HPDE6-E6E7 (cell line): Measurements from ENCODE around the gene PSD4.

Experiments
- DNase-seq: peaks from one replicate; pipeline ENCODE4 v3.0.0; 2011; ENCODE audit warnings: missing footprints; ENCODE audit errors: extremely low spot score

PSD4 gene

DNA sequence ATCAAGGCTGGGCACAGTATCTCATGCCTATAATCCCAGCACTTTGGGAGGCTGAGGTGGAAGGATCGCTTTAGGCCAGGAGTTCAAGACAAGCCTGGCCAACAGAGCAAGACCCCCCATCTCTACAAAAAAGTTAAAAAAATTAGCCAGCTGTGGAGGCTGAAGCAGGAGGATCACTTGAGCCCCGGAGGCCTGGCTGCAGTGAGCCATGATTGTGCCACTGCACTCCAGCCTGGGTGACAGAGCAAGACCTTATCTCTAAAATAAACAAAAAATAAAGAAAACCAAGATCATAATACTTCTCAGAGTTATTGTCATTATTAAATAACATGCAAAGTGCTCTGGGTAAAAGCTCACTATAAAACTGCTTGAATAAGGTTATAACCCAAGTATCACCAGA lies 31.5 kb upstream of the PSD4 start:
- DNase-seq, result no peak

DNA sequence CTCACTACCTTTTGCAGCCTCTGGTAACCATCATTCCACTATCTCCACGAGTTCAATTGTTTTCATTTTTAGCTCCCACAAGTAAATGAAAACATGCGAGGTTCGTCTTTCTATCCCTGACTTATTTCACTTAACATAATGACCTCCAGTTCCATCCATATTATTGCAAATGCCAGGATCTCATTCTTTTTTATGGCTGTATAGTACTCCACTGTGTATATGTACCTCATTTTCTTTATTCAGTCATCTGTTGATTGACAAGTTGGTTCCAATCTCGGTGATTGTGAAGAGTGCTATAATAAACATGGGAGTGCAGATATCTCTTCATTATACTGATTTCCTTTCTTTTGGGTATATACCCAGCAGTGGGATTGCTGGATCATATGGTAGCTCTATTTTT lies 29.5 kb upstream of the PSD4 start:
- DNase-seq, result no peak

GRCh38 chr2:113148606-113149552 lies 24.9 kb upstream of the PSD4 start:
- no peak for DNase-seq

DNA sequence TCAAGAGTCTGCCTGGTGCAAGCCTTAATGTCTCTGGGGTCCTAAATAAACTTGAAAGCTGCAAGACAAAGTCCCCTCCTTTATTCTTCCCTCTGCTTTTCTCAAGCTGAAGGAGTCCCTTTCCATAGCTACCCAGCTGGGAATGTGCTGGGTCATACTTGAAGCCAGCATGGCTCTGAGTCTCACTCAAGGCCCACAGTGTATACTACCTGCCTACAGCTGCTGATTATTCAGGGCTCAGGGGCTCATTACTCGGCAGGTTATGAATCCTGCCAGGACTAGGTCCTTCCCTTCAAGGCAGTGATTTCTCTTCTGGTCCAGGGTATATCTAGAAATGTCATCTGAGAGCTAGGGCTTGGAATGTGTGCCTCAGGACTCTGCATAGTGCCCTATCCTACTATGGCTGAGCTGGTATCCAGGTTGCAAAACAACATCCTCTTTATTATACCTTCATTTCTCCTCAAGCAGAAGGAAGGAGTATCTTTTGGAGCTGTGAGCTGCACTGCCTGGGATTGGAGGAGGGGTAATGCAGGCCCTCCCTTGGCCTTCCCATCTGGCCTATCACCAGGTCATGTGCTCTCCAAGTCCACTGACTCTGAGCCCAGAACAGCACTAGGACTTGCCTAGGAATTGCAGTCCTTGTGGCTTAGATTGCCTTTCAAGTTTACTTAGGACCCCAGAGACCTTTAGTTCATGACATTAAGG lies 24.1 kb upstream of the PSD4 start:
- no peak for DNase-seq

DNA sequence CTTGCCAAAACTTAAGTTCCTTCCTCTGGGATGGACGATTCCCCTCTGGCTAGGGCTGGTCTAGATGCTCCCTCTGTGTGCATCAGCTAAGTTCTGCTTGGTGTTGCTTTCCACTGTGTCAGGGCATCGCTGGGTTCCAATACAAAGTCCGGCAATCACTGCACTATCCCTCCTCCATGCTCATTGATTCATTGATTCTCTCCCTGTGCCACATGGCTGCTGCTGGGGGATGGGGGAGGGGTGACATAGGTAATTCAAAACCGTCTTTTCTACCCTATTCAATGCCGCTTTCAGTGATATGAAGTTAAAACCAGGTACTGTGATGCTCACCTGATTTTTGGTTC lies 23.5 kb upstream of the PSD4 start:
- no peak for DNase-seq

GRCh38 chr2:113155331-113155730 lies 18.4 kb upstream of the PSD4 start:
- no peak for DNase-seq

DNA sequence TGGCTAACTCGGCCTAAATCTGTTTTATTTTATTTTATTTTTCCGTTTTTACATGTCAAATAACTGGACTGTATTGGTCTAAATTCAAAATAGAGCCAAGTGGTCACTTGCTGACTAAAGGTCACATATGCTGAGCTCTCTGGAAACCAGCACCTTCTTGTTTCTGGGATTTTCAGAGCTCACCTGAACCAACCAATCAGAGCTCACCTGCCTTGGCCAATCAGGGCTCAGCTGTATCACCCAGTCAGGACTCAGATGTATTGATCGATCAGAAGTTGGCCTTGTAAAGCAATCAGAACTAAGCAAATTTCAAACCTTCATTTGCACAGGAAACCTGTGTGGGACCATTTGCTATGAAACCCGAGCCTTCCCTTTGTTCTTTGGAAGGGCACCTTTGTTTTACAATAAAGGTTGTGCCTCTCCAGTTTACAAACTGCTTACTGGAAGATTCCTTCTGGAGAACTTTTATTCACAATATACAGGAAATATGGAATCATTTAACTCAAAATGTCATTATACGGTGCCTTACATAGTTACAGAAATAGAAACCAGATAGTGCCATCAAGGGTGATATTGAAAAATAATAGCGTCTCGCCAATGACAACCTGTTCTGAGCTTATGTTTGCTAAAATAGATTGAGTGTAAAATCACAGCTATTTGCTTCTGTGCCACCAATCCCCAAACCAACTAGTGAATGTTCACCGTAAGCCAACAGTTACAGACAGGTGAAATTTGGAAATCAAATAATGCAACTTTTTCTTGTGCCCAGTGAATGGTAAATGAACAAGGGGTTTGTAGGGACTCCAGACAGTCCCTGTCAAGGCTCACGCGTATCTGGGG lies 17.3 kb upstream of the PSD4 start:
- no peak for DNase-seq

DNA sequence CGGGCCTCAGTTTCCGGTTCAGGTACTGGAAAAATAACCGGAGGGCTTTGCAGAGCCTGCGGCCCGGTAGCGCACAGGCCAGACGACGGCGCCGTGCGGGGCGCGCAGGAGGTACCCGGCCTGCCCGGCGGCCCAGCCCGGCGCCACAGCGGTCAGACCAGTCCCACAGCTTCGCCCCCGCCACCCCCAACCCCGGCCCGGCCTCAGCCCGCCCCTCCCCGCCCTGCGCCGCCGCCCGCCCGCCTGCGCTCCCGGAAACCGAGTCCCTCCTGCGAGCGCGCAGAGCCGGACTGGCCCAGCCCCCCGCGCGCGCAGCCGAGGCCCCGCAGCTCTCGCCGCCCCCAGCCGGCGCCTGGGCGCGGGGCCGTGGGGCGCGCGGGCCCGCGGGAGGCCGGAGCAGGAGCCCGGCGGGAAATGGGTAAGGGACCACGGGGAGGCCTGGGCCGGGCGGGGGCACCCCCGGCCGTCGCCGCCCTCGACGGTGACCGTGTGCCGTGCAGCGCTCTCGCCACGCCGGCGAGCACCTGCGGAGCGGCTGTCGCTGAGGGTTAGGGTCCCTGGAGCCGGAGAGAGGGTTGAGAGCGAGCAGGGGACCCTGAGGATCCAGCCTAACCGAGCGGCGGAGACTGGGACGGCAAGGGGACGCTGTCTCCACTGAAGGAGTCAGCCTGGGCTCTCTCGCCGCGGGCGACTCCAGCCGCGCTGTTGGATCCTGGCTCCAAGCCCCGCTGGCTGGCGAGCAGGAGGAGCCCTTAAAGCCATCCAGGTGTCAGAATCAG lies 16.5 kb upstream of the PSD4 start:
- DNase-seq, result peak; percentile 62

DNA sequence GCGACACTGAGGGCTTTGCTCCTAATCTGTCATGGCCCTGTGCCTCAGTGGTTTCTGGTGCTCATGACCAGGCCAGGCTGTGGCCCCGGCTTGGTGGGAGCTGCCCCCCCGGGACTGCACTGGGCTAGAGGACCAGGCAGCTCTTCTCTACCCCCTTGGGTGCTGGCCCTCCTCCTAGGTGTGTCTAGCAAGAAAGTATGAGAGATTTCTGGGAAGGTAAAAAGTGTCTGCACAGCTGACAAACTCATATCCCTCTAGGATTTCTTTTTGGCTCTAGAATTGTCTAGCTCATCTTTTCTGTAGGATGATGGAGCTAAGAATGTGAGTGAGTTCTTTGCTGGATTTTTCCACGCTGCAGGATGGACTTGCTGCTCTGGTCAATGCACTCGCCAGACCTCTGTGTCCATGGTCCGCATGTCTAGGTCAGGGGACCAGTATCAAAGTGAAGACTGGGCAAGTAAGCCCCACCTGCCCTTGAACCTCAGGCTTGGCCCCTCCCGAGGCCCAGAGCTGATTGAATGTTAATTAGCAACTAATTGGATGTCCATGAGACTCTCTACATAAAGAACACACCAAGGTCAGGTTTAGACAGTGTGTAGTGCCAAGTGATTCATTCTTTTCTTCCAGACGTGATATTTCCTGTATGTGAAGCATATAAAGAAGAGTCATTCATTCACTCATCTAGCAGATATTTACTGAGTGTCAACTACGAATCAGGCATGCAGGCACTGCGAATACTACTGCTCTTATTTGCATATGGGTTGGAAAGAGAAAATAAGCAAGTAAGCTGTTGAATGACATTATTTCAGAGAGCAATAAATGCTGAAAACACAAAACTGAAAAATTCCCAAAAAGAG lies 15.6 kb upstream of the PSD4 start:
- DNase-seq, result peak; percentile 74

- DNase-seq, result no peak
Measured at GRCh38 chr2:113158884-113159553, 14.8 kb upstream of the PSD4 start.

DNA sequence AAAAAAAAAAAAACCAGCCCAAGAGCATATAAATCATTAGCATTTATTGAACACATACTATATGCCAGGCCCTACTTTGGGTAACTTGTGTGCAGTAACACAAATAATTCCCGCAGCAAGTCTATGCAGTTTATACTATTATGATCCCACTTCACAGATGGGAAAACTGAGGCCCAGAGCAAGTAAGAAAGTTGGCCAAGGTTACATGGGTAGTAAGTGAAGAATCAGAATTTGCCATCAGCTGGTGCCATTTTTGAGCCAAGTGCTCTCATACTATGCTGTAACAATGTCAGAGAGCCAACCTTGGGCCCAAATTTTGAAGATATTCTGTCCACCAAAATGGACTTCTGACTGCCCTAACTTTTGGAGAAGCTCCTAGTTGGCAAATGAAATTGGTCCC lies 13.5 kb upstream of the PSD4 start:
- no peak for DNase-seq

DNA sequence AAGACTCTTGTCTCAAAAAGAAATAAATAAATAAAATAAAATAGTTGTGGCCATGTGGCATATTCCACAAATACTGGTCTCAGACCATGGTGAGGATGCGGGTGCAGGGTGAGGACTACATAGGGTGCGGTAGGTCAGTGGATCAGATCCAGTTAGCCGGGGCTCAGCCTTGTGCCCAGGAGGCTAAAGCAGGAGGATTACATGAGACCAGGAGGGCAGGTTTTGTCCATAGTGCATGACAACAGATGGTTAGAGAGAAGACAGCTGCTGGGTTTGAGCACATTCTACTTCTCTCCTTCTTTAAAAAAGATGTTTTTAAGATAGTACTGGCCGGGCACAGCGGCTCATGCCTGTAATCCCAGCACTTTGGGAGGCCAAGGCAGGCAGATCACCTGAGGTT lies 12.8 kb upstream of the PSD4 start:
- no peak for DNase-seq

DNA sequence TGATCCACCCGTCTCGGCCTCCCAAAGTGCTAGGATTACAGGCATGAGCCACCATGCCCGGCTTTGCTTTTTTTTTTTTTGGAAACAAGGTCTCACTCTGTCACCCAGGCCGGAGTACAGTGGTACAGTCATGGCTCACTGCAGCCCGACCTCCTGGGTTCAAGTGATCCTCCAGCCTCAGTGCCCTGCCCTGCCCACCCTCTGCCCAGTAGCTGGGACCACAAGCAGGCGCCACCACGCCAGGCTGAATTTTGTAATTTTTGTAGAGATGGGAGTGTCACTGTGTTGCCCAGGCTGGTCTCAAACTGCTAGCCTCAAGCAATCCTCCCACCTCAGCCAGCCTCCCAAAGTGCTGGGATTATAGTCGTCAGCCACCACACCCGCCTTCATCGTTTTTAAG lies 11.6 kb upstream of the PSD4 start:
- DNase-seq, result no peak

- DNase-seq, result no peak
Measured at GRCh38 chr2:113162869-113163268, 10.9 kb upstream of the PSD4 start.

- no peak for DNase-seq
Measured at GRCh38 chr2:113164215-113164929, 9.4 kb upstream of the PSD4 start.

DNA sequence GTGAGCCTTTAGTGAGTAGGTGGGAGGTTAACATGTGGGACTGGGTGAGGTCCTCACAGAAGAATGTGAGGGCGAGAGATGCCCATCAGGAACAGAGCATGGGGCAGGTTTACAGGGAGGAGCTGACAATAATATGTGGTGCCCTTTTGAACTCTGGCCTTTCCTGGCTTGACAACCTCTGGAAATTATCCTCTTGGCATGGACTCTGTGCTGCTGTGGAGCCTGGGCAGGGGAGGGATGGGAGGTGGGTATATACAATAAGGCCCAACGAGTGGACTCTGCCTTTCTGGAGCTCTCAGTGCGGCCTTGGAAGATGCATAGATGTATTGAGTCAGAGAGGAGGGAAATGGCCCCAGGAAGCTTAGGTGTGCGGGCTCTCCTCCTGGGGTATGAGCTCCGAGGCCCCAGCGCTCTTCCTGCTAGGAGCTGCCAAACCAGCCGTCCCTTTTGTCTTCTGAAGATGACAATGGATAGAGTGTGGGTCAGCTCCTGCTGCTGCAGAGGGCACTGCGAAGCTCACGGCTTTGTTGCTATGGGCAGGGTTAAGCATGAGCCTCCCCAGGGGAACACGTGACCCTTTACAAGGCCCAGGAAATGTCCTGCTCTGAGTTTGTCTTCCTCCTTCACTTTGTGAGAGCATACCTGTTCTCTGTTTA lies 8.7 kb upstream of the PSD4 start:
- no peak for DNase-seq

DNA sequence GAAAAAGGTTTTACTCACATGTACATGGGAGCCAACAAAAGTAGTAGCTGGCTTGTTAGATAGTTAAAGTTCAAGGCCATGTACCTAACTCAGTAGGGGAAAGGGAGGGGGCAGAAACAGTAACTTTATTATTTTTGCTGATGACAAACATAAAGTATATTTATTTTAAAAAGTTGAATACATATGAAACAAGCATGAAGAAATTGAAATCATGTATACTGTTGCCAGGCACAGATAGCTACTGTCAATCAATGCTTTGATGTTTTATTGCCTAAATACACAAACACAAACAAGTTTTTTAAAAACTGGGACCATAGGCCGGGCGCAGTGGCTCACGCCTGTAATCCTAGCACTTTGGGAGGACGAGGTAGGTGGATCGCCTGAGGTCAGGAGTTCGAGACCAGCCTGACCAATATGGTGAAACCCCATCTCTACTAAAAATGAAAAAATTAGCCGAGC lies 7.6 kb upstream of the PSD4 start:
- DNase-seq, result no peak

GRCh38 chr2:113167115-113167932 lies 6.4 kb upstream of the PSD4 start:
- no peak for DNase-seq
